SH-SY5Y (cell line): ENCODE measurements around the gene KIAA1958.

Experiments used
- GATA2 ChIP-seq: IDR thresholded peaks from 2 replicates; pipeline ENCODE4 v1.6.1; 2011; ENCODE audit warnings: mild to moderate bottlenecking, low read depth, low read length
- GATA3 ChIP-seq: IDR thresholded peaks from 2 replicates; pipeline ENCODE4 v1.6.1; 2011; ENCODE audit warnings: low read depth, mild to moderate bottlenecking, low read length, moderate library complexity

DNA sequence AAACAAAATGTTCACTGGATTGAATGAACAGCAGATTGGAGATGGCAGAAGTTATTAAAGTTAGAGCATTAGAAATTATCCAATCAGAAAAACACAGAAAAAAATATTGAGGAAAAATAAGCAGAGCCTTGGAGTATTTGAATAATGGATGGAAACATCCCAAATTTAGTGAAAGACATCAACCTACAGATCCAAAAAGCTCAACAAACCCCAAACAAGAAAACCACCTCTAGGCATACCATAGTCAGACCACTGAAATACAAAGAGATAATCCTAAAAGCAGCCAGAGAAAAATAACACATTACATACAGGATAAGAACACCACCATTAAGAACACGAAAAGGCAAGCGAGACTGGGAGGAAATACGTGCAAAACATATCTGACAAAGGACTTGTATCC lies 226.1 kb downstream of the KIAA1958 start:
- TF ChIP-seq GATA2 (no peak), GATA3 (no peak)
